Activated CD4-positive, alpha-beta T cell treated with anti-CD3 and anti-CD28 coated beads for 24 hours (primary cell): ENCODE results near the gene BGN.

Experiments
- DNase-seq, 2 donors: peaks; one replicate each; pipeline ENCODE4 v3.0.0-alpha.2; 2020; ENCODE audit warnings: low read depth in 2 of 2

BGN gene

GRCh38 chrX:153494541-153495361 is at the start of gene BGN:
Gene BGN, plus strand, starts transcription at chrX:153494980. Its CDS starts 9,652 bp downstream, at chrX:153504632.
- DNase-seq = no peak

- DNase-seq = no peak
Observed at GRCh38 chrX:153445106-153445855, 49.5 kb upstream of the BGN start.

- no peak for DNase-seq
Observed at GRCh38 chrX:153445856-153446635, 48.7 kb upstream of the BGN start, which contains the start of gene TREX2. Gene TREX2, minus strand, starts transcription at chrX:153446056. Its CDS starts 626 bp downstream, at chrX:153445430.

DNA sequence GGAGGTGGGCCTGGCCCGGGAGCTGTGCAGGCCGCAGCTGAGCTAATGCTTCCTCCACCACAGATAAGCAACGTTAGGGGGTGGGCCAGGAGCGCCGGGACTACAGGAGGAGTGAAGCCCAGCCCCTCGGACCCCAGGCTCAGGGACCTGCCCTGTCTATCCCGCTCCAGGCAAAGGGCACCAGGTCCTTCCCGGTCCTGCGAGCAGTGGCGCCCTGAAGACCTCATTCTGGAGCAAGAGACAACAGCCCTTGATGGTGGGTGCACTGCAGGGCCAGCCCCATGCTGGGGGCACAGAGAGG is 48.2 kb upstream of the BGN start:
- no peak for DNase-seq

- DNase-seq = no peak
Observed at GRCh38 chrX:153446950-153447580, 47.7 kb upstream of the BGN start.

DNA sequence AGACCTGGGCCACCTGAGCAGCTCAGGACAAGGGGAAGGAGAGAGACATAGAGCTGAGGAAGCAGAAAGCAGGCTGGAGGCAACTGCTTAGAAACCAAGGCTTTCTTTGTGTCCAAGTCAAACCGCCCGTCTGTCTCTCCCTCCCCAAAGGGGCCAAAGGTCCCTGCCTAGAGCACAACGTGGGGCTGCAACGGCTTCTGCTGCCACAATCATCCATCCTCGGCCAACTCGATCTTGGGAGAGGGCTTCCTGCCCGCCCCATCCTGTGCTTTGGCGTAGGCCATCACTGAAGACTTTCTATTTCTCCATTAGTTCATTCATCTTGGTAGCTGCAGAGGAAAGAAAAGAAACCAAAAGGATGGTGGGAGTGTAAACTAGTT is 47.2 kb upstream of the BGN start:
- DNase-seq = no peak

GRCh38 chrX:153448556-153449367 is 46.0 kb upstream of the BGN start:
- DNase-seq = no peak

DNA sequence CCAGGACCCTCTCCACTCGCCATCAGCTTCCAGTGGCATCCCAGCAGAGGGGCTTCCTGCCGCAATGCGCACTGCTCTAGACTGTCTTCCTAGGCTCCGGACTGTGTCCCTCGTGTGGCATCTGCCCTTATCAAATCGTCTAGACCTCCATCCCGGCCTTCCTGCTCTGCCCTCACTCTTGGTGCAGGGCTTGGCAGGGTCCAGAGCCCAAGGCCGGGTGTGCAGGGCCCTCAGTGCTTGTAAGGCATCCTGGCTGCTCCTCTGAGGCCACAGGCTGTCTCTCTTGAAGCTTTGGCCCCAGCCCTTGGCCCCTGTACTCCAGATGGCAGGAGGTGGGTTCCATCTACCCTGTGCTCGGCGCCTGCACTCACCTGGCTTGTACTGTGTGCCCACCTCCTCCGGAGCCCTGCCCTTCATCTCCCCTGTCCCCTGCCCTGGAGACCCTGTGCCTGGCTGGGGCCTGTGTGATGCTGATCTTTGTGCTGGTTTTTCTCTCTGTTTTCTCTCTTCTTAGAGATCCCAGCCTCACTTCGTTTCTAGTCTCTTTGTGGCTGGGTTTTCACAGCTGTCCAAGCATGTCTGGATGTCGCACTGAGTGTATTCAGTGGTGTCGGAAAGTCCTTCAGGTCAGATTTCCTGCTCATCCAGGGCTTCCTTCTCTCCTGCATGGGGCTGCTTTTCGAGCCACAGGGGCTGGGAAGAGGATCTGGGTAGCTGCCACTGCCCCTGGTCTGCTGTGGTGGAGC is 45.2 kb upstream of the BGN start:
- no peak for DNase-seq

- DNase-seq = no peak
Observed at GRCh38 chrX:153450114-153450948, 44.4 kb upstream of the BGN start.

- DNase-seq = no peak
Observed at GRCh38 chrX:153450949-153451277, 43.9 kb upstream of the BGN start.

DNA sequence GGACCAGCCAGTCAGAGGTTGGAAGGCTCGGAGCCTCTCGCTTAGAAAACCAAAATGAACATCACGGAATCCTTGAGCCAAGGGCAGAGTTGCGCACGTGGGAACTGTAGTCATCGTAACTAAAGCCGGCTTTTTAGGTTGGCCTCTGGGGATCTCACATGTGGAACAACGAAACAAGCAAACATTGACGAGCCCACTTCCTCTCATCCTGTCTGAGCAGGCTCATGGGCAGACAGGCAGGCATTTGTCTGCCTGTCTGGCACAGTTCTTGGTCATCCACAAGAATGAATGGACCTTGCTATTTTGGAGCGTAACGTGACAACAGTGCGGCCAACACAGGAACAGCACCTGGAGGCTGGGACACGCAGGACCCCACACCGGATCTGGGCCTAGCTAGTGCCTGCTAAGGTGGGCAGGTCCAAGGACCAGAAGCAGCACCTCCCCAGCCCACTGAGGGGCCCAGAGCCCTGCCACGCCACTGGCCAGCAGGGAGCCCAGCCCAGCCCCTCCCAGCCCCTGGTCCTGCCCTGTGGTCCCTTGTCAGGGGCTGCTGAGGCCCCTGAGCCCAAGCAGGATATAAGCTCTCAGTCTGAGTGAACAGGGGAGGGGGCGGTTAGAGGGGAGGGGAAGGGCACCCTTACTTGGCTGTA is 39.8 kb upstream of the BGN start:
- DNase-seq = no peak

GRCh38 chrX:153455571-153455970 is 39.2 kb upstream of the BGN start:
- DNase-seq = no peak

GRCh38 chrX:153456161-153456560 is 38.6 kb upstream of the BGN start:
- no peak for DNase-seq

DNA sequence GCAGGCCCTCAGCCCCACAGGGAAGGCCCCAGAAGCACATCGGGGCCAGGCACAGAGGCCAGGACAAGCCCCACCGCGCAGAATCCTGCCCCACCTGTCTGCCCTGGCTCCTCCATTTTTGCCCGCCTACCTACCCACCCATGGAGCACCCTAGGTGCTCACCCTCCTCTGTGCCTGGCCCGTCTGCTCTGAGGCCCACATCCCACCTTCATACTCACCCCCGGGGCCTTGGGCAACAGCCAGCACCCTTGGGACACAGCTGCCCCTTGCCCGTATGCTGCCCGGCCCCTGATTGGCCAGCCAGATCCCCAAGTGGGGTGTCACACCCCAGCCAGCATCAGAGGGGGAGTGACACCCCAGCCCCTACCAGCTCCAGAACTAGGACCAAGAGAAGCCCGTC is 38.1 kb upstream of the BGN start:
- DNase-seq = no peak

DNA sequence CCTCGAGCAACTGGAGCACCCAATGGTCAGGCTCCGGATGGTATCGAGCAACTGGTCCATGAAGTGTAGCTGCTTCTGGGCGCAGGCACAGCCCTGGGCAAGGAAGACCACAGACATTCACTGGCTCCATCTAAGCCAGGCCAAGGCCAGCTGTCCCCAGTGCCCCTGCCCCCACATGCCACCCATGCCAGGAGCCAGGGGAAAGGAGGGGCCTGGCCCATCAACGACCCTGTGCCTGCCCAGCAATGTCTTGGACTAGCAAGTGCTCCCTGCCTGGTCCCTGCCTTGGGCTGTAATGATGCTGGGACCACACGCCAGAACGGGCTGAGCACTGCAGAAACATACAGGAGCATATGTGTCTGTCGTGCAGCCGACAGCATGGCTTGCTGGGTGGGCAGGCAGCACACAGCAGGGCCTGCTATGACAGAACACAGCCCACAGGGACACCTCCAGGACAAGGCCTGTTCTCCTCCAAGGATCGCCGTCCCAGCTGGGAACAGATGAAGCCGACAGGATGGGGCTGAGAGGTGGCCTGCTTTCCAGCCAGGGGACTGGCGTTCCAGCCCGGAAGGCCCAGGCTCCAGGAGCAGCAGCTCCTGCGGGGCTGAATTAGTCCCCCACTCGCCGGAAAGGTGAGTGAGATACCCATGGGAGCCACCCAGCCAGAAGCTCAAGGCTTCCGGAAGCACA is 37.5 kb upstream of the BGN start:
- no peak for DNase-seq

- no peak for DNase-seq
Observed at GRCh38 chrX:153457827-153458466, 36.8 kb upstream of the BGN start.

DNA sequence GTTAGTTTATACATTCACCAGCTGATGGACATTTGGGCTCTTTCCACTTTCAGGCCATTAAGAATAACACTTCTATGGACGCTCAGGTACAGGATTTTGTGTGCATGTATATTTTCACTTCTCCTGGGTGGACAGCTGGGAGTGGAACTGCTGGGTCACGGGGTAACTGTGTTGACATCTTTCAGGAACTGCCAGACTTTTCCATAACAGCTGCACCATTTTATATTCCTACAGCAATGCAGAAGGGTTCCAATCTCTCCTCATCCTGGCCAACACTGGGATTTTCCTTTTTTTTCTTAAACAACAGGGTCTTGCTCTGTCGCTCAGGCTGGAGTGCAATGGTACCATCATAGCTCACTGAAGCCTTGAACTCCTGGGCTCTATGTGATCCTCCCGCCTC is 36.3 kb upstream of the BGN start:
- no peak for DNase-seq

DNA sequence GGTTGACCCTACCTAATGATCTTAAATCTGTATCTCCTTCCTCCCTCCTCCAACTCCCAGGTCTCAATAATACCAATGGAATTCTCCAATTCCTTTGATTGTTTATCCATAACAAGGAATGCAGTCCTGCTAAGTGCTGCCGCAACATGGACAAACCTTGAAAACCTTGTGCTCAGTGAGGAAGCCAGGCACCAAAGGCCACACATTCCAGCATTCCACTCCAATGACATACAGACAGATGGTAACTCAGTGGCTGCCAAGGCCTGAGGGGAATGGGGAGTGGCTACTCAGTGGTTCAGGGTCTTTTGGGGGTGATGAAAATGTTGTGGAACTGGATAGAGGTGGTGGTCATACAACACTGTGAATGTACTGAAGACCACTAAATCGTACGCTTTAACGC is 34.8 kb upstream of the BGN start:
- no peak for DNase-seq
